GM21360 (cell line): ENCODE data around the gene NARF.
"Not testable (repeated sequence)": the region's sequence is repeated elsewhere in the genome, so short reads cannot be mapped to it uniquely, and the experiment has no call there.

Experiments used
- ATAC-seq: cut with Tn5 transposase; IDR thresholded peaks from one replicate; pipeline ENCODE4 v1.9.1; 2021; ENCODE audit warnings: mild to moderate bottlenecking, moderate library complexity; ENCODE audit not compliant: unreplicated experiment

Gene NARF

GRCh38 chr17:82445542-82445941 is 13.0 kb upstream of the NARF start:
- no peak for ATAC-seq

DNA sequence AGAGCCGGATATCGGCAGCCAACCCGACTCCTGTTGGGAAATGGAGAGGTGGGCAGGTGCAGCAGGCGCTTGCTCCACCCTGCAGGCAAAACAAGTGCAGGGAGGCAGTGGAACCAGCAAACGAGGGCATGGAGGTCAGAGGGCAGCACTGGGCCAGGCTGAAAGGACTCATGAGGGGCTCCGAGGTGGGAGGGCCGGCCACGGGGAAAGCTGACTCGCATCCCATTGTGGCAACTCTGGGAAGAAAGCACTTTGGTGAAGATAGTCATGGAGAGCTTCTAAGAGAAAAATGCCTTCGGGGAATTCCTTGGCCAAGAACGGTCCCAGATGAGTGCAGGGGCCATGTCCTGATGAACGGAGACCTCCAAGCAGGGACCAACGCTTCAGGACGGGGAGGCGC is 12.4 kb upstream of the NARF start:
- ATAC-seq = no peak

DNA sequence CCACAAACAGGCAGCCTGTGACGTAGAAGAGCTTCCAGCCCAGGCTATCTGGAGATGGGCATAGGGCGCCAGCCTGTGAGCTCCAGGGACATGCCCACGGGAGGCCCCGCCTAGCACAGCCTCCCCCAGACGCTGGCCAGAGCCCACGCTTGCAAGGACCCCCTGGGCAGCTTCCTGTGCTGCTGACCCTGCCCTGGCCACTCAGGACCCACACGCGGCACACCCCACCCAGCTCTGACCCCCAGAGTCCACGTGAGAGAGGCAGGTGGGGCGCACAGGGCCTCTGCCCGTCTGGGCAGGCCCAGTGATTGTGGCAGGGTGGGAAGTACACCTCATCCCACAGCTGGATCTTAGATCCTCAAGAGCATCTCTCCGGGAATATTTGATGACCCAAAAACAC is 11.9 kb upstream of the NARF start:
- no peak for ATAC-seq

DNA sequence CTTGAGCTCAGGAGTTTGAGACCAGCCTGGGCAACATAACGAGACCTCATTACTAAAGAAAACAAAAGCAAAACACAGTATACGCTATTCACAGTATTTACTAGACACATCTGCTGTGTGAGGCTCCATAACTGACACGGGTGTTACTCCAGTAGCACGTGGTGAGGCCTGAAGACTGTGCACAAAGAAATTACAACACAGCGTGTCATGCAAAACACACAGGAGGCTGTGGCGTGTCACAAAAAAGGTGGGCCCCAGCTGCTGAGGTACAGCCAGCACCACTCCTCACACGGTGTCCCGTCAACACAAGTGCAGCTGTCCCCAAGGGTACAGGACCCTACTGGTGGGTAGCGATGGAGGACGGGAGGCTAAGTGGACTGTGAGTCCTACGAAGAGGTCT is 10.7 kb upstream of the NARF start:
- ATAC-seq = no peak

- ATAC-seq = peak; percentile 40
Observed at GRCh38 chr17:82449131-82449882, 9.2 kb upstream of the NARF start.

DNA sequence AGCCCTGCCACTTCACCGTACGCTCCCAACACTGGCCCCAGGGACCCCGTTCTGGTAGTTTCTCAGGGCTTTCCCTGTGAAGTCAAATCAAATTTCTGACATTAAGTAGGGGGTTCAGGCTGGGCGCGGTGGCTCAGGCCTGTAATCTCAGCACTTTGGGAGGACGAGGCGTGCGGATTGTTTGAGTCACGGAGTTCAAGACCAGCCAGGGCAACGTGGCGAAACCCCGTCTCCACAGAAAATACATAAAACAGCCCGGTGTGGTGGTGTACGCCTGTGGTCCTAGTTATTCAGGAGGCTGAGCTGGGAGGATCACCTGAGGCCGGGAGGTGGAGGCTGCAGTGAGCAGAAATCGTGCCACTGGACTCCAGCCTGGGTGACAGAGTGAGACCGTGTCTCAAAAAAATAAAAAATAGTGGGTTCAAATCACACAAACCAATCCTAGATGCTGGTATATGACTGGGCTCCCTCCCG is 8.6 kb upstream of the NARF start:
- no peak for ATAC-seq

DNA sequence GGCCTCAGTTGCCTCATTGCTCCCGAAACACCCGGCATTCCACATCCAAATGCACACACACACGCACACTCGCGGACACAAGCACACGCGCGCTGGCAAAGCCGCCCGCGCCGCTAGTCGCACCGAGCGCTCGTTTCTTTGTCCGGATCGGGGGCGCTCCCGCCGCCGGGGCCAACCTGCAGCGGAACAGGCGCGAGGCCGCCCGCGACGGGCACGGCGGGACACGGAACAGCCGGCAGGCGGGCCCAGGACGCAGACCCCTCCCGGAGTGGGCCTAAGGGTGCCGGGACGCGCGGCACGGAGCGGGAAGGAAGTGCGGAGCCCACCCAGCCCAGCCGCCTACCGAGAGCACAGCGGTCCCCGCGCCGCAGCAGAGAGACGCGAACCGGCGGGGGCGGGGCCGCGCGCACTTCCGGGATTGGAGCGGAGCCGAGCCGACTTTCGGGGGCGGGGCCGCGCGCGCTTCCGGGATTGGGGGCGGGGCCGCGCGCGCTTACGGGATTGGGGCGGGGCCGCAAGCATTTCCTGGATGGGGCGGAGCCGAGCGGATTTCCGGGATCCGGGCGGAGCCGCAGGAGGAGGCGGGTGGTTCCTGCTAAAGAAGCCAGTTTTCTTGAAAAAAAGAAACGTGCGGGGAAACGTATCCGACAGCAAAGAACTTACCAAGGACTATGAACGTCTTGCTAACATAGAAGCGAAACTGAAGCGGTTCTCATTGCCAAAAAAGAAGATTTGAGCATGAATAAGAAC is 8.0 kb upstream of the NARF start, which contains the start of gene CYBC1:
CYBC1 (minus strand) TSS at position 396 of the 750 bp plus-strand sequence. CDS start 1,498 bp downstream, outside the sequence.
- ATAC-seq = peak; percentile 64

DNA sequence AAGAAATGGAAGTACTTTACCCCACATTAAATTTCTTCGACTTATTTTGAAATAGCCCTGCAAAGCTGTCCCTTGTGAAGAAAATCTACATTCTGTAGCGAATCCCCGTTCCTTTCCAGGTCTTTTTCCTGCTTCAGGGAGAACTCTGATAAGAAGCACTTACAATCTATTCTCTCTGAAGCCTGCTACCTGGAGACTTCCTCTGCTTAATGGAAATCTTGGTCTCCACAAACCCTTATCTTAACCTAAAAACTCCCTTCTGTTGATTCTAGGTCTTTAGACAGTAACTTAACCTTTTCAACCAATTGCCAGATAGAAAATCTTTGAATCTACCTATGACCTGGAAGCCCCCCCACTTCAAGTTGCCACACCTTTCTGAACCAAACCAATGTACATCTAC is 6.4 kb upstream of the NARF start:
- ATAC-seq = no peak

DNA sequence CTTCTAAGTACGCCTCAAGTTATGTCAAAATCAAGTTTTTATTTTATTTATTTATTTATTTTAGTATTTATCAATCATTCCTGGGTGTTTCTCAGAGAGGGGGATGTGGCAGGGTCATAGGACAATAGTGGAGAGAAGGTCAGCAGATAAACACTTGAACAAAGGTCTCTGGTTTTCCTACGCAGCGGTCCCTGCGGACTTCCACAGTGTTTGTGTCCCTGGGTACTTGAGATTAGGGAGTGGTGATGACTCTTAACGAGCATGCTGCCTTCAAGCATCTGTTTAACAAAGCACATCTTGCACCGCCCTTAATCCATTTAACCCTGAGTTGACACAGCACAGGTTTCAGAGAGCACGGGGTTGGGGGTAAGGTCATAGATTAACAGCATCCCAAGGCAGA is 5.4 kb upstream of the NARF start:
- not testable (repeated sequence) for ATAC-seq

GRCh38 chr17:82453706-82454105 is 4.8 kb upstream of the NARF start:
- ATAC-seq = not testable (repeated sequence)

DNA sequence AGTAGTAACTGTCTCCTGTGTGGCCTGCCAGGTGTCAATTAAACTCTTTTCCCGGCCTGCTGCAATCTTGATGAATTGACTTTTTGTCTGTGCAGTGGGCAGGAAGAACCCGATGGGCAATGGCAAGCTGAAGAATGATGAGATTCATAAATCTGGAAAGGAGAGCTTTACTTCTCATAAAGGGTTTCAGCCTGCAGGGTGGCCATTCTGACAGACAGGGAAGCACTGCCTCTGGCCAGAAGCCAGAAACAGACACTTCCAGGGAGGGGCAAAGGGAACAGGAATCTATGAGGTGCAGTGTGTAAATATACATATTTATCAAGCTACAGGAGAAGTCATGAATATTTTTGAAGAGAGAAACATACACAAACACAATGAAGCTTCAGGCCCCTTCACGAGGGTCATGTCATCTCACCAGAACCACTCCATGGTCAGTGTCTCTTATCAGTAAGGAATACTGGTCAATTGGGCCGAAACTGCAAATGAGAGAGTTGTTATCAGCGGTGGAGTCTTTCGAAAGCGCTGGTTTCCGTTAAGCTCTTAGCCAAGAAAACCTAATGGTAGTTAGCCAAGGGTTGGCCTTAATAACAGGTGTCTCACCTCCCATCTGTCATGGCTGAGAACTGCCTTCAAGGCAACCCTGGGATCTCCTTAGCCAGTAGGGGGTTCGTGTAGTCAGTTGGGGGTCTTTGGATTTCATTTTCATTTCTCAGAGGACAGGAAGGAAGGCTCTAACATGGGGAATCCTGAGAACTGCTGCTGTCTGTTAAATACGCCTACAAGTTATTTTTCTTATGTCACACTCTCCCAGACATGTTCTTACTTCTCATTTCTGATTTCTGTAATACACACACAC is 1.2 kb upstream of the NARF start:
- no peak for ATAC-seq

GRCh38 chr17:82457929-82458178 is 687 bp upstream of the NARF start:
- ATAC-seq = no peak

GRCh38 chr17:82458885-82459424 is 414 bp downstream of the NARF start:
- ATAC-seq = no peak

GRCh38 chr17:82459936-82460335 is 1.4 kb downstream of the NARF start:
- not testable (repeated sequence) for ATAC-seq

DNA sequence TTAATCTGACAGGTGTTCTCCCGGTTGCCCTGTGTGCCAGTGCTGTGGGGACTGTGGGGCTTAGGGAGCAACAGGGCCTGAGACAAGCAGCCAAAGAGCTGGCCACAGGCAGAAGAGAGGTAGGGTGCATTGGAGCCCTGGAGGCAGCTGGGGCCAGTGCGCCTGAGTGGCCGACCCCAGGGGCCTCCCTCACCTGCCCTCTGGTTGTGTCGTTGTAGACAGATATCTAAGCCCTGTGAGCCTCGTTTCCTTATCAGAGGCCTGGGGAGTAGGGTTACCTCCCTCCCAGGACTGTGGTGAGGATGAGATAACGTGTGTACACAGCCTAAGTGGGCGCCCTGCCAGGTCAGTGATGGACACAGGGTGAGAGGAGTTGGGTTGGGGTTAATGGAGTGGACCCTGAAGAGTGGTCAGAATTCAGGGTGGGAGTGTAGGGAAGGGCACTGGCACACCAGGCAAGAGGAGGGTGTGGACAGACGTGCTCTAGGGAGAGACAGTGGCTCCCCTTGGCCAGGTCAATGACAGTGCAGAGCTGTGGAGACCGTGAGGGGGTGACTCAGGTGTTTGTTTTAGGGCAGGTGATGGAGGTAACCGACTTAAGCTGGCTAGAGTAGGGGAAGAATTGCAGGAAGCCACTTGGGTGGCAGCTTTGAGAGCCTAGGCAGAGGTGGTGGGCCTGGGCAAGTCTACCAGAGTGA is 3.4 kb downstream of the NARF start:
- no peak for ATAC-seq

GRCh38 chr17:82463391-82463790 is 4.8 kb downstream of the NARF start:
- ATAC-seq = no peak

DNA sequence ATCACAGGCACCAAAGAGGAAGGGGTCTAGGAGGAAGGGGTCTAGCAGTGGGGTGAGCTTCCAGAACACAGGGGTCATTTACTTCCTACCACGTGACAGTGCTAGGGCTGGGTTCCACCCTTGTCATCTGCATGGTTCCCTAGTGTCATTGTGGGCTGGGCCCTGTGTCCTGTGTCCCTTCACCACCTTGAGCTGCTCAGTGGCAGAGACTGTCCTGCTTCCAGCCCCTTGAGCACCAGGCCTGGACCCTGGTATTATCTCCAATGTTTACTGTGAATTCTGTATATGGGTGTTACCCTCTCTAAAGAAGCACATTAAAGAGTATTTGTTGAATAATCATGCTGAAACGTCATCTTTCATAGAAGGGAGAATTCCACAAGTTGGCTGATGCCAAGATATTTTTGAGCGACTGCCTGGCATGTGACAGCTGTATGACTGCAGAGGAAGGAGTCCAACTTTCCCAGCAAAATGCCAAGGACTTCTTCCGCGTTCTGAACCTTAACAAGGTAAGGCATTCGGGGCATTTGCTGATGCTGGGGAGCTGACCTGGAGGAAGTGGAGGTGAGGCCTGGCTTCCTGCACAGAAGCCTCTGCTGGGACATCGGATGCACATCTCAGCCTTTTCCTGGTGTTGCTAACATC is 5.5 kb downstream of the NARF start:
- ATAC-seq = no peak

DNA sequence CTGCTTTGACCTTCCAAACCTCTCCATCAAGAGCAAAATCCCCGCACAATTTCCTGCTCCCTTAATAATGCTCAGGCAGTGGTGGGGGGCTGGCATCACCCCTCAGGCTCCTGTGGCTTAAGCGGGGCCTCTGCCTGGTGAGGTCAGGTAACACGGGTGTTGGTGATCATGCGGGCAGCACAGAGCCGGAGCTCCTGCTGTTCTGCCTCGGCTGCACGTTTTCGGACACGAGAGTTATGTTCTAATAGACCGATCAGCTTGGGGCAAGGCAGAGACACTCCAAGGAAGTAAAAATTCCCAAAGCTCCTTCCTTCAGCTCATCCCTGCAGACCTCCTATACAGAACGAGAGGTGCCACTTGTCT is 6.0 kb downstream of the NARF start:
- ATAC-seq = no peak

DNA sequence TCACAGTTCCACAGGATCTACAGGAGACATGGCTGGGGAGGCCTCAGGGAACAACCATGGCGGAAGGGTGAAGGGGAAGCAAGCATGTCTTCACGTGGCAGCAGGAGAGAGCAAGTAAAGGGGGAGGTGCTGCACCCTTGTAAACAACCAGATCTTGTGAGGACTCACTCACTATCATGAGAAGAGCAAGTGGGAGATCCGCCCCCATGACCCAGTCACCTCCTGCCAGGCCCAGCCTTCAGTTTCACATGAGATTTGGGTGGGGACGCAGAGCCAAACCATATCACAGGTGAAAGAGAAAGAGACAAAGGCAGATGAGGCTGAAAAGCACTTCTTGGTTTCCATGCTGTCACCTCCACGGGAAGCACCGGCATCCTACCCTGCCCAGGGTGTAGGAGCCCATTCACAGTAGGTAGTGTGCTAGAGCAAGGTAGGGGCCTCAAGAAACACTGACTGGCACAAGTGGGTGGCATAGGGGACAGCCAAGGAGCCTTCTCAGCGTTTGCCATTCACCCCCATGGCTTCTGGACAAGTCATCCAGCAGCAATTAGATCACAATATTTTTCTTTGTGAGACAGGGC is 6.6 kb downstream of the NARF start:
- ATAC-seq = no peak

DNA sequence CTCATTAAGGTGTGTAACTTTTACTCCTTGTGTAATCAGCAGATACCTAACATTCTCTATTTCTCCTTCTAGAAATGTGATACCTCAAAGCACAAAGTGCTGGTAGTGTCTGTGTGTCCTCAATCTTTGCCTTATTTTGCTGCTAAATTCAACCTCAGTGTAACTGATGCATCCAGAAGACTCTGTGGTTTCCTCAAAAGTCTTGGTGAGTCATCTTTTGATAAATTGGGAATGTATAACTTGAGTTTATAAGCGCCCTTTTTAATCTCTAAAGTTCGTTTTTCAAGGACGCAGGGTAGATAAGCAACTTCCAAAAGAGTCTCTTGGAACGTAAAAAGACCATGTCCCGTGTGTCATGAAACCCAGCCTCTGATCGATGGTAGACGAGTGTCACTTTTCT is 10.2 kb downstream of the NARF start:
- ATAC-seq = no peak
